Measurements from ENCODE around the gene CEP112. TPM values are rescaled to one million over a fixed set of nuclear protein-coding genes. Genes with fewer than 3 reads are reported as not detected.

The CEP112 gene
- total and polyA plus RNA-seq, 3 donors from 2014 or later, result 50.2 to 107 (median 78.8) TPM

DNA sequence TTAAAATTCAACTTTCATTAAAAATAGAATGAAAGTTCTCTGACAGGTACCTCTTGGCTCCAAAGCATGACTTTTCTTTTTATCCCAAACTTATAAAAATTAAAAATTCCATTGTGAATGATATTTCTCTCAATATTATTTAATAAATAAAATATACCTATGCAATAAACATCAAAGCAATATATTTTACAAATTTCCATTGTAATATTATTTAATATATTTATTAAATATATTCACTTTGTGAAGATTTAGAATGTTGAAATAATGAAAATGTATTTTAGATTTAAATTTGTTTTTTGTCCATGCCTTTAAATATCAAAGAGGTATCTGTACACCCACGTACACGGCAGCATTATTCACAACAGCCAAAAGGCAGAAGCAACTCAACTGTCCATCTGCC, 147.8 kb downstream of the CEP112 start:
- intact Hi-C loops (cut with DNase I; ENCODE audit: low total_unique reads), result no loop called here
- no peak overlapping the region for H3K27ac ChIP-seq
- no peaks in the 10 kb centered on the region for H3K27me3 ChIP-seq
- H3K4me3 ChIP-seq, result no peak overlapping the region
- DNase-seq, result no peak
- TF ChIP-seq, protein P1, sequence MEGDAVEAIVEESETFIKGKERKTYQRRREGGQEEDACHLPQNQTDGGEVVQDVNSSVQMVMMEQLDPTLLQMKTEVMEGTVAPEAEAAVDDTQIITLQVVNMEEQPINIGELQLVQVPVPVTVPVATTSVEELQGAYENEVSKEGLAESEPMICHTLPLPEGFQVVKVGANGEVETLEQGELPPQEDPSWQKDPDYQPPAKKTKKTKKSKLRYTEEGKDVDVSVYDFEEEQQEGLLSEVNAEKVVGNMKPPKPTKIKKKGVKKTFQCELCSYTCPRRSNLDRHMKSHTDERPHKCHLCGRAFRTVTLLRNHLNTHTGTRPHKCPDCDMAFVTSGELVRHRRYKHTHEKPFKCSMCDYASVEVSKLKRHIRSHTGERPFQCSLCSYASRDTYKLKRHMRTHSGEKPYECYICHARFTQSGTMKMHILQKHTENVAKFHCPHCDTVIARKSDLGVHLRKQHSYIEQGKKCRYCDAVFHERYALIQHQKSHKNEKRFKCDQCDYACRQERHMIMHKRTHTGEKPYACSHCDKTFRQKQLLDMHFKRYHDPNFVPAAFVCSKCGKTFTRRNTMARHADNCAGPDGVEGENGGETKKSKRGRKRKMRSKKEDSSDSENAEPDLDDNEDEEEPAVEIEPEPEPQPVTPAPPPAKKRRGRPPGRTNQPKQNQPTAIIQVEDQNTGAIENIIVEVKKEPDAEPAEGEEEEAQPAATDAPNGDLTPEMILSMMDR (IDR thresholded peaks at IDR 0.05), result no peak
- no peak for TF ChIP-seq POLR2A (IDR thresholded peaks at IDR 0.05)
- WGBS, 2 donors, result 46 to 68% methylated on average over 2 of the region's 2 CpGs
- no peaks in the 10 kb centered on the region for H3K9me3 ChIP-seq
- no peaks in the 10 kb centered on the region for H3K36me3 ChIP-seq (ENCODE audit: low read depth, missing control alignments)
- no peaks in the 10 kb centered on the region for H3K4me1 ChIP-seq

DNA sequence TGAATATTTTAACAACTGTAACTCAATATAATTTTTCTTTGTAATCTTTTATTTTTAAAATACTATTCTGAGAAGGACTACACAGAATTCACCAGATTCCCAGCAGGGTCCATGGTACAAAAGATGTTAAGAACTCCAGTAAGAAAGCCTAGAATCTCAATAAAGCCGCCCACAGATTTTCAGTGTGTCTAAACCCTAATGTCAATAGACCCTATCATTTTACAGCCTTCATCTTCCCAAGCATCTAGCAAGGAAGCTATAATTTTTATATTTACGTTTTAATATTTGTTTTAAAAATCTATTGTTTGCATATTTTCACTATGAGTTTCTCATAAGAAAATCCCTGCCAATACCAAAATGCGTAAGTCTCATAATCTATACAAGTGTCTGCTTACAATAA, 148.5 kb downstream of the CEP112 start:
- H3K36me3 ChIP-seq (ENCODE audit: low read depth, missing control alignments), result no peaks in the 10 kb centered on the region
- no peak for DNase-seq
- no peak overlapping the region for H3K4me3 ChIP-seq
- WGBS, 2 donors, result 88 to 96% methylated on average over 3 of the region's 3 CpGs
- H3K27ac ChIP-seq, result no peak overlapping the region
- TF ChIP-seq, protein P1 (IDR thresholded peaks at IDR 0.05), result no peak
- no peak for TF ChIP-seq POLR2A (IDR thresholded peaks at IDR 0.05)
- no peaks in the 10 kb centered on the region for H3K9me3 ChIP-seq
- no peaks in the 10 kb centered on the region for H3K4me1 ChIP-seq
- H3K27me3 ChIP-seq, result no peaks in the 10 kb centered on the region
- intact Hi-C loops (cut with DNase I; ENCODE audit: low total_unique reads), result no loop called here

DNA sequence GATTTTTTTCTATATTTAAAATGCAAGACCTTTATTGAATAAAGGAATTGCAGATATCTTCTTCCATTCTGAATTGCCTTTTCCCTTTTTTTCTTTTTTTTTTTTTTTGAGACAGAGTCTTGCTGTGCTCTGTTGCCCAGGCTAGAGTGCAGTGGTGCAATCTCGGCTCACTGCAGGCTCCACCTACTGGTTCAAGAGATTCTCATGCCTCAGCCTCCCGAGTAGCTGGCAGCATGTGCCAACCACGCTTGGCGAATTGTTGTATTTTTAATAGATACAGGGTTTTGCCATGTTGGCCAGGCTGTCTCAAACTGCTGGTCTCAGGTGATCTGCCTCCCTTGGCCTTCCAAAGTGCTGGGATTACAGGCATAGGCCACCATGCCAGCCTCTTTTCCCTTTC, 151.5 kb downstream of the CEP112 start:
- Histone ChIP-seq H3K36me3 (ENCODE audit: low read depth, missing control alignments) (no peaks in the 10 kb centered on the region), H3K4me3 (no peak overlapping the region), H3K4me1 (no peaks in the 10 kb centered on the region), H3K27me3 (no peaks in the 10 kb centered on the region), H3K27ac (no peak overlapping the region), H3K9me3 (no peaks in the 10 kb centered on the region)
- TF ChIP-seq, protein P1 (IDR thresholded peaks at IDR 0.05), result no peak
- no peak for TF ChIP-seq POLR2A (IDR thresholded peaks at IDR 0.05)
- intact Hi-C loops (cut with DNase I; ENCODE audit: low total_unique reads), result no loop called here
- no peak for DNase-seq
- 81 to 84% methylated on average over 4 of the region's 4 CpGs for WGBS, 2 donors

DNA sequence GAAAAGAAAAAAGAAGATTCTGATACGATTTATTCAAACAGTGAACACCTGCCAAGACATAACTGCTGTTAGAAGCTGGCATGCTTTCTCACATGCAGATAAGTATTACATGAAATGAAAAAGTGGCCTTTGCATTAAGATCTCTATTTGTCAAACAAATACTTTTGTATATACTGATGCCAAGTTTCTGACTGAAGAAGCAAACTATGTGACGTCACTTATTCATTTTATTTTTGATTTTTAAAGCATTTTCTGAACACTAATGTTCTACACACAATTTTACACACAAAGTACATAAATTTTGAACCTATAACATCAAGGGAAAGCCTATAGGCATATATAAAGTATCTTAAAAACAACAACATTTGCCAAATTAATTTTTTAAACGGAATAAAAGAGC, 153.8 kb downstream of the CEP112 start:
- Histone ChIP-seq H3K27ac (no peak overlapping the region), H3K4me1 (no peaks in the 10 kb centered on the region), H3K4me3 (no peak overlapping the region), H3K27me3 (no peaks in the 10 kb centered on the region), H3K9me3 (no peaks in the 10 kb centered on the region), H3K36me3 (ENCODE audit: low read depth, missing control alignments) (no peaks in the 10 kb centered on the region)
- no peak for DNase-seq
- intact Hi-C loops (cut with DNase I; ENCODE audit: low total_unique reads), result no loop called here
- TF ChIP-seq, protein P1 (IDR thresholded peaks at IDR 0.05), result no peak
- no peak for TF ChIP-seq POLR2A (IDR thresholded peaks at IDR 0.05)
- WGBS, 2 donors, result 37 to 41% methylated on average over 3 of the region's 3 CpGs

DNA sequence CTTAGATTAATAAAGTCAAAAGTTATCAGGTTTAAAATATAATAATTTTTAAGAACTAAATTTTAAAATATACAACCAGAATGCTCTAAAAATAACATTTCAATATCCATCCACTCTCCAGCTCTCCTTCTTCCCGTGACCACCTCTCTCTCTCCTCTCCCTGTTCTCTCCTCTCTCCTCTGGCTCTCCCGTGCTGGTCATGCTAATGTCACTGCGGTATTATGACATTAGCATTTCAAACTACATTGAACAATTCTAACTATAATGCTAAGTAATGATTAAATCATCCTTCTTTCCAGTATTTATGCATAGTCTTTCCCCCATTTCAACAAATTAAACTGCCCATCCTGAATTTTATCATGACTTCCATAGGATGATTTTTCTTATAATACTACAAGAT, 154.7 kb downstream of the CEP112 start:
- Histone ChIP-seq H3K4me1 (no peaks in the 10 kb centered on the region), H3K27me3 (no peaks in the 10 kb centered on the region)
- WGBS, 2 donors, result 92 to 93% methylated on average over 3 of the region's 3 CpGs

More for the DNA sequence above, 154.7 kb downstream of the CEP112 start:
- TF ChIP-seq, protein P1 (IDR thresholded peaks at IDR 0.05), result no peak
- no peak overlapping the region for H3K4me3 ChIP-seq
- DNase-seq, result no peak
- intact Hi-C loops (cut with DNase I; ENCODE audit: low total_unique reads), result no loop called here
- H3K27ac ChIP-seq, result no peak overlapping the region
- no peaks in the 10 kb centered on the region for H3K36me3 ChIP-seq (ENCODE audit: low read depth, missing control alignments)
- H3K9me3 ChIP-seq, result no peaks in the 10 kb centered on the region

Measured in testis (tissue), 3 donors.